ENCODE data around the gene AGBL4.

The AGBL4 gene

GRCh38 chr1:48495911-48496310, 1527.8 kb downstream of the AGBL4 start:
- Histone ChIP-seq H3K9me3 (ENCODE audit: control insufficient read depth, insufficient read depth, low read depth, low read length) (no peaks in the 10 kb centered on the region), H3K27ac (ENCODE audit: extremely low read depth, low read depth, low read length) (no peak overlapping the region), H3K4me3 (ENCODE audit: low read depth, low read length) (no peak overlapping the region), H3K36me3 (ENCODE audit: control insufficient read depth in 2 of 2, insufficient read depth in 1 of 2, low read length in 2 of 2) (no peaks in the 10 kb centered on the region), H3K4me1 (ENCODE audit: control insufficient read depth, insufficient read depth, low read length) (0 out of 2 replicates have a peak, but pooled peaks cover 3% of the 10 kb centered on the region)
- ChIA-PET POLR2A (no interaction called here), CTCF (interaction anchor here (0.7 kb wide), 1 partner anchor 33 kb away, joined by 3 read pairs; no protein-coding TSS in a partner anchor)
- TF ChIP-seq ZNF426 (tag by site-specific recombination; IDR thresholded peaks at IDR 0.05), result no peak
- TF ChIP-seq, protein P1, sequence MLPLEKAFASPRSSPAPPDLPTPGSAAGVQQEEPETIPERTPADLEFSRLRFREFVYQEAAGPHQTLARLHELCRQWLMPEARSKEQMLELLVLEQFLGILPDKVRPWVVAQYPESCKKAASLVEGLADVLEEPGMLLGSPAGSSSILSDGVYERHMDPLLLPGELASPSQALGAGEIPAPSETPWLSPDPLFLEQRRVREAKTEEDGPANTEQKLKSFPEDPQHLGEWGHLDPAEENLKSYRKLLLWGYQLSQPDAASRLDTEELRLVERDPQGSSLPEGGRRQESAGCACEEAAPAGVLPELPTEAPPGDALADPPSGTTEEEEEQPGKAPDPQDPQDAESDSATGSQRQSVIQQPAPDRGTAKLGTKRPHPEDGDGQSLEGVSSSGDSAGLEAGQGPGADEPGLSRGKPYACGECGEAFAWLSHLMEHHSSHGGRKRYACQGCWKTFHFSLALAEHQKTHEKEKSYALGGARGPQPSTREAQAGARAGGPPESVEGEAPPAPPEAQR (tag by site-specific recombination; IDR thresholded peaks at IDR 0.05), result no peak
- no peak for TF ChIP-seq ZBTB1 (tag by site-specific recombination; IDR thresholded peaks at IDR 0.05)
- TF ChIP-seq KLF7 (tag by site-specific recombination; IDR thresholded peaks at IDR 0.05; ENCODE audit: borderline replicate concordance), result no peak
- no peak for TF ChIP-seq BCL11B (tag by site-specific recombination; IDR thresholded peaks at IDR 0.05; ENCODE audit: low read depth)

GRCh38 chr1:48495166-48495565, 1528.6 kb downstream of the AGBL4 start:
- no peak for TF ChIP-seq ZNF521 (tag by site-specific recombination; IDR thresholded peaks at IDR 0.05)
- TF ChIP-seq ZNF76 (tag by site-specific recombination; IDR thresholded peaks at IDR 0.05; ENCODE audit: borderline replicate concordance, low read depth), result no peak
- TF ChIP-seq ZNF623 (tag by site-specific recombination; IDR thresholded peaks at IDR 0.05), result no peak
- TF ChIP-seq ZNF677 (tag by site-specific recombination; IDR thresholded peaks at IDR 0.05), result no peak
- TF ChIP-seq ZSCAN16 (tag by site-specific recombination; IDR thresholded peaks at IDR 0.05), result no peak
- no peak for TF ChIP-seq SCRT1 (tag by site-specific recombination; IDR thresholded peaks at IDR 0.05; ENCODE audit: borderline replicate concordance)
- no peak for TF ChIP-seq ZBTB7A (tag by site-specific recombination; IDR thresholded peaks at IDR 0.05; ENCODE audit: low read depth)
- no peak for TF ChIP-seq ZNF639 (tag by site-specific recombination; IDR thresholded peaks at IDR 0.05)
- no peak for TF ChIP-seq ZNF138 (tag by site-specific recombination; IDR thresholded peaks at IDR 0.05; ENCODE audit: borderline replicate concordance)
- CTCF ChIA-PET, result interaction anchor here (0.7 kb wide), 1 partner anchor 33 kb away, joined by 3 read pairs; no protein-coding TSS in a partner anchor
- POLR2A ChIA-PET, result no interaction called here
- no peaks in the 10 kb centered on the region for H3K36me3 ChIP-seq (ENCODE audit: control insufficient read depth in 2 of 2, insufficient read depth in 1 of 2, low read length in 2 of 2)
- no peaks in the 10 kb centered on the region for H3K9me3 ChIP-seq (ENCODE audit: control insufficient read depth, insufficient read depth, low read depth, low read length)
- no peak overlapping the region for H3K4me3 ChIP-seq (ENCODE audit: low read depth, low read length)
- 0 out of 2 replicates have a peak, but pooled peaks cover 3% of the 10 kb centered on the region for H3K4me1 ChIP-seq (ENCODE audit: control insufficient read depth, insufficient read depth, low read length)
- H3K27ac ChIP-seq (ENCODE audit: extremely low read depth, low read depth, low read length), result no peak overlapping the region

DNA sequence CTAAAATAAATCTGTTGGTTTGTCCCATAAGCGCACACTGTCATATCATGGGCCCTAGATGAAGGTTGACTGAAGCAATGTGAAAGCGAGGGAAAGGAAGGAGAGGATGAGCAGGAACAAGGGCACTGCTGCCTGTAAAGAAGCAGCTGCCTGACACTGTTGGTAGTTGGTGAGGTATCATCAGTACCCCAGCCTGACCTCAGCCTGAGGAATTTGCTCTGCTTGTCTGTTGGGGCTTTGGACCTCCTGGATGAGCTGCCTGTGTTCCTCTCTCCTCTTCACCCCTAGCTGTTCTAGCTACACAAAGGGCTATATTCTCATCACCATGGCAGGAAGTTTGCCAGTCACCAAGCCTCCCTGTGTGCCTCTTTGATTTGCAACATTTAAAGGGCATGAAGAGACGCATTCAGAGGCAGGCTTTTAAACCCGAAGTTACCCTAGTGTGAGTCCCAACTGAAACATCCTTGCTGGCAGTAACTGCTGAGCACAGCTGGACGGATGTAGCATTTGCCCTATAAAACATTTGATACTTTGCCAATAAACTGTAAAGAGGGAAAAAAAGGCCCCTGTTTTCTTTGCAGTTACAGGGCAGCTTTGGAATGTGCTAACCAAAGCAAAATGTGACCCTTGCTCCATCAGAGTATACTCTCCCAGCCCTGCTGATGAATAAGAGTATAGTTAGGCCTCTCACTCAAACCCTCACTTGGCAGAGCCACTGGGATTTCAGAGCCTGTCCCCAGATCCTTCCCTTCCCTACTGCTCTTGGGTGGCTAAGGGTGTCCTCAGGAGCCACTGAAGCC, 1529.6 kb downstream of the AGBL4 start:
- H3K27ac ChIP-seq (ENCODE audit: extremely low read depth, low read depth, low read length), result no peak overlapping the region
- POLR2A ChIA-PET, result interaction anchor here (1.4 kb wide), 1 partner anchor 22 kb away, joined by 6 read pairs; the partner anchor contains the start of gene SPATA6
- 0 out of 2 replicates have a peak, but pooled peaks cover 3% of the 10 kb centered on the region for H3K4me1 ChIP-seq (ENCODE audit: control insufficient read depth, insufficient read depth, low read length)
- no peaks in the 10 kb centered on the region for H3K9me3 ChIP-seq (ENCODE audit: control insufficient read depth, insufficient read depth, low read depth, low read length)
- no peak overlapping the region for H3K4me3 ChIP-seq (ENCODE audit: low read depth, low read length)
- H3K36me3 ChIP-seq (ENCODE audit: control insufficient read depth in 2 of 2, insufficient read depth in 1 of 2, low read length in 2 of 2), result no peaks in the 10 kb centered on the region
- CTCF ChIA-PET, result interaction anchor here (0.5 kb wide), 1 partner anchor 400 kb away, joined by 3 read pairs; no protein-coding TSS in a partner anchor
- no peak for TF ChIP-seq ZBTB17 (tag by site-specific recombination; IDR thresholded peaks at IDR 0.05)
- TF ChIP-seq ZNF239 (tag by site-specific recombination; IDR thresholded peaks at IDR 0.05), result no peak
- TF ChIP-seq ZNF549 (tag by site-specific recombination; IDR thresholded peaks at IDR 0.05), result peak; percentile 97
- TF ChIP-seq ZNF660 (tag by site-specific recombination; IDR thresholded peaks at IDR 0.05), result peak; percentile 55; the same call in 1 of the 2 replicates
- no peak for TF ChIP-seq SALL2 (tag by site-specific recombination; IDR thresholded peaks at IDR 0.05; ENCODE audit: borderline replicate concordance)
- peak; percentile 77; the same call in 1 of the 2 replicates for TF ChIP-seq ZSCAN30 (tag by site-specific recombination; IDR thresholded peaks at IDR 0.05)
- TF ChIP-seq ZNF626 (tag by site-specific recombination; IDR thresholded peaks at IDR 0.05), result no peak
- TF ChIP-seq, protein P2, sequence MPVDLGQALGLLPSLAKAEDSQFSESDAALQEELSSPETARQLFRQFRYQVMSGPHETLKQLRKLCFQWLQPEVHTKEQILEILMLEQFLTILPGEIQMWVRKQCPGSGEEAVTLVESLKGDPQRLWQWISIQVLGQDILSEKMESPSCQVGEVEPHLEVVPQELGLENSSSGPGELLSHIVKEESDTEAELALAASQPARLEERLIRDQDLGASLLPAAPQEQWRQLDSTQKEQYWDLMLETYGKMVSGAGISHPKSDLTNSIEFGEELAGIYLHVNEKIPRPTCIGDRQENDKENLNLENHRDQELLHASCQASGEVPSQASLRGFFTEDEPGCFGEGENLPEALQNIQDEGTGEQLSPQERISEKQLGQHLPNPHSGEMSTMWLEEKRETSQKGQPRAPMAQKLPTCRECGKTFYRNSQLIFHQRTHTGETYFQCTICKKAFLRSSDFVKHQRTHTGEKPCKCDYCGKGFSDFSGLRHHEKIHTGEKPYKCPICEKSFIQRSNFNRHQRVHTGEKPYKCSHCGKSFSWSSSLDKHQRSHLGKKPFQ (tag by site-specific recombination; IDR thresholded peaks at IDR 0.05), result peak; percentile 60; the same call in 1 of the 2 replicates
- TF ChIP-seq FEZF1 (tag by site-specific recombination; IDR thresholded peaks at IDR 0.05), result peak; percentile 97
- TF ChIP-seq SP3 (tag by site-specific recombination; IDR thresholded peaks at IDR 0.05), result no peak
- no peak for TF ChIP-seq ZBTB26 (tag by site-specific recombination; optimal IDR thresholded peaks at IDR 0.05)
- TF ChIP-seq ZNF335 (tag by site-specific recombination; conservative IDR thresholded peaks at IDR 0.05), result peak; percentile 40

Measured in HEK293 (cell line).